Omental fat pad (tissue), 4 donors: ENCODE data around the gene KCNB1. TPM values are rescaled to one million over a fixed set of nuclear protein-coding genes. Genes with fewer than 3 reads are reported as not detected.

Source experiments
- ATAC-seq: fragments of 150-250 bp; one replicate; pipeline ENCODE4 v1.9.1; 2016; ENCODE audit warnings: mild to moderate bottlenecking, moderate library complexity; ENCODE audit not compliant: low FRiP score
- DNase-seq: peaks from one replicate; pipeline ENCODE4 v3.0.0-alpha.2; 2019; ENCODE audit warnings: low spot score
- total RNA-seq, 4 donors: library from RNA; depleted of rRNA; stranded (reverse); fragments of >200 nt; gene quantifications; one replicate each; pipeline ENCODE4 v1.1.0, GENCODE V29; 2016
- TF ChIP-seq, protein P1 (sequence below), 3 donors: fragments of 450-650 bp; IDR thresholded peaks; one replicate each; pipeline ENCODE4 v1.5.1; 2016 to 2017; ENCODE audit warnings: antibody characterized with exemption in 3 of 3, mild to moderate bottlenecking in 3 of 3, moderate library complexity in 2 of 3

KCNB1 gene
- 10 to 100 TPM; 15.0 to 34.4 (median 22.9) TPM for total RNA-seq

DNA sequence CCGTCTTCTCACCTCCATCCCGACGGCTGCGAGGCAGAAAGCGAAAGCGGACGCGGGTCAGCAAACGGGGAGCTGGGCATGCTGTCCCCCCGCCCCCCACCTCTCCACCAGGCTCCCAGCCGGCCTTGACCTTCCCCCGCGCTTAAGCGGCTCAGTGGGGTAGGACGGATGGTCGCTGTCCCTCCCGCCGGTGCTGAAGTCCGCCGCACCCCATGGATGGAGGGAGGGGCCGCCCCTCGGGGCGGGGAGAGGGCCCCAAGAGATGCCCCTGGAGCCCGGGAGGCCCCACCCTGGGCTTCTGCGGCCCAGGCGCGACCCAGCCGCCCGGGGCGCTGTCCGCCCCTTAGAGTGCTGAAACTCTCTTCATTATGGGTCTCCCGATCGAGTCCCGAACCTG lies at the start of gene KCNB1:
TSS of gene KCNB1 (minus strand) at position 48 of the 397 bp plus-strand sequence. CDS start 188 bp downstream, outside the sequence.
- ATAC-seq: peak; percentile 71
- TF ChIP-seq, protein P1, sequence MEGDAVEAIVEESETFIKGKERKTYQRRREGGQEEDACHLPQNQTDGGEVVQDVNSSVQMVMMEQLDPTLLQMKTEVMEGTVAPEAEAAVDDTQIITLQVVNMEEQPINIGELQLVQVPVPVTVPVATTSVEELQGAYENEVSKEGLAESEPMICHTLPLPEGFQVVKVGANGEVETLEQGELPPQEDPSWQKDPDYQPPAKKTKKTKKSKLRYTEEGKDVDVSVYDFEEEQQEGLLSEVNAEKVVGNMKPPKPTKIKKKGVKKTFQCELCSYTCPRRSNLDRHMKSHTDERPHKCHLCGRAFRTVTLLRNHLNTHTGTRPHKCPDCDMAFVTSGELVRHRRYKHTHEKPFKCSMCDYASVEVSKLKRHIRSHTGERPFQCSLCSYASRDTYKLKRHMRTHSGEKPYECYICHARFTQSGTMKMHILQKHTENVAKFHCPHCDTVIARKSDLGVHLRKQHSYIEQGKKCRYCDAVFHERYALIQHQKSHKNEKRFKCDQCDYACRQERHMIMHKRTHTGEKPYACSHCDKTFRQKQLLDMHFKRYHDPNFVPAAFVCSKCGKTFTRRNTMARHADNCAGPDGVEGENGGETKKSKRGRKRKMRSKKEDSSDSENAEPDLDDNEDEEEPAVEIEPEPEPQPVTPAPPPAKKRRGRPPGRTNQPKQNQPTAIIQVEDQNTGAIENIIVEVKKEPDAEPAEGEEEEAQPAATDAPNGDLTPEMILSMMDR (IDR thresholded peaks at IDR 0.05): no peak
- peak; percentile 49 for DNase-seq

DNA sequence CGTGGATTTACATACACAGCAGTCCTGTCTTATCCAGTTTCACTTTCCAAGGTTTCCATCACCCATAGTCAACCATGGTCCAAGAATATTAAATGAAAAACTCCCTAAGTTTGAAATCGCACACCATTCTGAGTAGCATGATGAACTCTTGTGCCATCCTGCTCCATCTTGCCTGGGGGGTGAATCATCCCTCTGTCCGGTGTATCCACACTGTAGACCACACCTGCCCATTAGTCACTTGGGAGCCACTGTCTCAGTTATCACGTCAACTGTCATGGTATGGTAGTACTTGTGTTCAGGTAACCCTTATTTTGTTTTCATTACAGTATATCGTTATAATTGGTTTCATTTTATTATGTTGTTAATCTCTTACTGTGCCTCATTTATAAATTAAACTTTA lies 47.0 kb upstream of the KCNB1 start:
- ATAC-seq: peak; percentile 48
- no peak for DNase-seq
- TF ChIP-seq, protein P1 (IDR thresholded peaks at IDR 0.05): no peak

DNA sequence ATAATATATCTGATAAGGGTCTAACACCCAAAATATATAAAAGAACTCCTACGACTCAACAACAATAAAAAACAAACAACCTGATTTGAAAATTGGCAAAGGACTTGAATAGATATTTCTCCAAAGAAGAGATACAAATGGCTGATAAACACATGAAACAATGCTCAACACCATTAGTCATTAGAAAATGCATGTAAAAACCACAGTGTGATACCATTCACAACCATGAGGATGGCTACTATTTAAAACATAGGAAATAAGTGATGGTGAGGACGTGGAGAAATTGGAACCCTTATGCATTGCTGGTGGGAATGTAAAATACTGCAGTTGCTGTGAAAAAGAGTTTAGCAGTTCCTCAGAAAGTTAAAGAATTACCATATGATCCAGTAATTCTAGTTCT lies 44.1 kb upstream of the KCNB1 start:
- no peak for ATAC-seq

DNA sequence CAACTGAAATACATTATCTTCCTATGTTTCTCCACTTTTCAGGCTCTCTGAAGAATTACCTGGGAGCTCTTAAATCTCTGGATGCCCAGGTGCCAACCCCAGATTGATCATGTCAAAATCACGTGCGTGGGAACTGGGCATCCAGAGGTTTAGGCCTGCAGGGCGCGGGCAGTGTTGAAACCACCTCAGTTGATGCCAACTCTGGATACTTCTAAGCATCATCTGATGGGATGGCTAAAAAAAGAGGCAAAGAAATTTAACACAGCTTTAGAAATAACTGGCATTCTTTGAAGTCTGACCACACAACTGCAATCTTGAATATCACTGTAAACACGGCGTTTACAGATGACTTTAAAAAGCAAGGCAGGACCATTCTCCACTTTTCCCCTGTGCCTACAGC lies 43.6 kb upstream of the KCNB1 start:
- ATAC-seq (no peak), DNase-seq (no peak)
- TF ChIP-seq, protein P1 (IDR thresholded peaks at IDR 0.05): no peak

More for the DNA sequence above, 44.1 kb upstream of the KCNB1 start:
- TF ChIP-seq, protein P1 (IDR thresholded peaks at IDR 0.05): no peak
- no peak for DNase-seq

DNA sequence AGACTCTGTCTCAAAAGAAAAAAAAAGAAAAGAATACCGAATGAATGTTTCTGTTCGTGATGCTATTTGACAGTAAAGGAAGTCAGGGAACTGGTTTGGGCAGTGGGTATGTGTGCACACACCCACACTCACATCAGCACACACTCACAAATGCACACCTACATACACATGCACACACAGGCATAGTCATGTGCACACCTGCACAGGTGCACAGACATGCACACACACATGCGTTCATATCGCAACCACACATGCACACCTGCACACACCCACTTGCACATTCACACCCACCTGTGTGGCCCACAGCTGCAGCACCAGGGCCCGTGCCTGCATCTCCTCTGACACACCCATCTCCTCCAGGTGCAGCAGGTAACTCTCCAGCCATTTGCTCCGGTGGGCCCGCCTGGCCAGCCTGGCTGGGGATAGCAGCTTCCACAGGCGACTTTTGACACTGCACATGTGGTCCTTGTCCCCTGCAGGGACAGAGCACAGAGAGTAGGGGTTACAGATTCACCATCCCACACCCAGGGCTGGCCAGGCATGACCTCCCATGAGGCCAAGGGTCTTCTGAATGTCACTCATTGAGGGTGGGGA lies 41.4 kb upstream of the KCNB1 start:
- TF ChIP-seq, protein P1 (IDR thresholded peaks at IDR 0.05): no peak
- ATAC-seq (no peak), DNase-seq (no peak)

DNA sequence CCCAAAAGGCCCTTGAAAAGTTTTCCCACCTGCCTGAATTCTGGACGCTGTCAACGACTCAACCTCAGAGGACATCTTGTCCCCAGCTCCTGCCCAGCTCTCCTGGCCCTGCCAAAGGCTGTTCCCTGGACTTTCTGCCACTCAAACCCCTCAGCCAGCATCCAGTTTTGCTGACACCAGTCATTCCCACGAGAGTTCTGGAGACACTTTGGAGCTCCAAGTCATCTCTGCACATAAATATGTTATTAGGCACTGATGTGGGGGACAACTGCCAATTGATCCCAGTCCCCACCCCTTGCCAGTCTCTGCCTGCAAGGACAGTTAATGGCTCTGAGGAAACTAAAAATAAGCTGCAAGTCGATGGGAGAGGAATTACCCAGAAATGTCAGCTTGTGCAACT lies 38.9 kb upstream of the KCNB1 start:
- DNase-seq (no peak), ATAC-seq (no peak)
- TF ChIP-seq, protein P1 (IDR thresholded peaks at IDR 0.05): no peak

- ATAC-seq: no peak
- no peak for DNase-seq
- TF ChIP-seq, protein P1 (IDR thresholded peaks at IDR 0.05): no peak
Measured at GRCh38 chr20:49519777-49520359, 37.4 kb upstream of the KCNB1 start.
